VCaP (cell line): ENCODE data around the gene ANKRD40CL.
A peak's percentile ranks its signal among the peaks of the same experiment; 100 is the strongest.
"Not testable (repeated sequence)": the region's sequence is repeated elsewhere in the genome, so short reads cannot be mapped to it uniquely, and the experiment has no call there.

ENCODE experiments used
- H3K27ac ChIP-seq: fragments of 450-650 bp; 2 replicates; pipeline ENCODE4 v1.5.1; 2017
- TF ChIP-seq, protein P1 (sequence below): fragments of 450-650 bp; conservative IDR thresholded peaks from 2 replicates; pipeline ENCODE4 v1.5.1; 2017; ENCODE audit warnings: mild to moderate bottlenecking, moderate library complexity

The ANKRD40CL gene

DNA sequence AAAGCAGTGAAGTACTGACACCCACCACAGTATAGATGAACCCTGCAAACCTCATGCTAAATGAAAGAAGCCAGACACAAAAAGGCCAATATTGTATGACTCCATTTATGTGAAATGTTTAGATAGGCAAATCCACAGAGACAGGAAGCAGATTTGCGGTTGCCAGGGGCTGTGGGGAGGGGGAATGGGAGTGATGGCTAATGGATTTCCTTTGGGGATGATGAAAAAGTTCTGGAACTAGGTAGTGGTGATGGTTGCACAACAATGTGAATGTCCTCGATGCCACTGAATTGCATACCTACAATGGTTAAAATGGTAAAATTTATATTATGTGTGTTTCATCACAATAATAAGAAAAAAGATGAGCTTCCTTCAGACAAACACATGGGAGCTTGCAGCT is 39.7 kb upstream of the ANKRD40CL start:
- TF ChIP-seq, protein P1, sequence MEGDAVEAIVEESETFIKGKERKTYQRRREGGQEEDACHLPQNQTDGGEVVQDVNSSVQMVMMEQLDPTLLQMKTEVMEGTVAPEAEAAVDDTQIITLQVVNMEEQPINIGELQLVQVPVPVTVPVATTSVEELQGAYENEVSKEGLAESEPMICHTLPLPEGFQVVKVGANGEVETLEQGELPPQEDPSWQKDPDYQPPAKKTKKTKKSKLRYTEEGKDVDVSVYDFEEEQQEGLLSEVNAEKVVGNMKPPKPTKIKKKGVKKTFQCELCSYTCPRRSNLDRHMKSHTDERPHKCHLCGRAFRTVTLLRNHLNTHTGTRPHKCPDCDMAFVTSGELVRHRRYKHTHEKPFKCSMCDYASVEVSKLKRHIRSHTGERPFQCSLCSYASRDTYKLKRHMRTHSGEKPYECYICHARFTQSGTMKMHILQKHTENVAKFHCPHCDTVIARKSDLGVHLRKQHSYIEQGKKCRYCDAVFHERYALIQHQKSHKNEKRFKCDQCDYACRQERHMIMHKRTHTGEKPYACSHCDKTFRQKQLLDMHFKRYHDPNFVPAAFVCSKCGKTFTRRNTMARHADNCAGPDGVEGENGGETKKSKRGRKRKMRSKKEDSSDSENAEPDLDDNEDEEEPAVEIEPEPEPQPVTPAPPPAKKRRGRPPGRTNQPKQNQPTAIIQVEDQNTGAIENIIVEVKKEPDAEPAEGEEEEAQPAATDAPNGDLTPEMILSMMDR, result no peak
- no peak overlapping the region for H3K27ac ChIP-seq

DNA sequence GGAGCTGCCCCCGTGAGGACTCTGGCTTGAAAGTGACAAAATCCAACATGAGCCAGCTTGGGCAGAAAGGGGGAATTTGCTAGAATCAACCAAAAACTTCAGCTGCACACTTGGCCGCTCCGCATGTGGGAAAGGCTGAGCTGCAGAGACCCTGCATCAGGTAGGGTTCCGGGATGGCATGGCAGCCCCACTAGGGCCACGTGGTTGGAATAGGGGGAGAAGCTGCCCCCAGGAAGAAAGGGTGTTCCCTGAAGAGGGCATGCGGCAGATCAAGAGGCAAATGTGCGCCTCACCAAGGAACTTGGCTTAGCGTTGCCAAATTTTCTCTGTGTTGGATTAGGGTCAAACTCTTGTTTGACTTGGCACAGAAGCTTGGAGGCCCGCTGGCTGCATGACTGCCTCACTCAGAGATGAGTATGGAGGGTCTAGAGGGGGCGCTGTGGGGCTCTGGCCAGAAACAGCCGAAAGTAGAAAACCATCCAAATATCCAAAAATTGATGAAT is 38.9 kb upstream of the ANKRD40CL start:
- no peak overlapping the region for H3K27ac ChIP-seq

DNA sequence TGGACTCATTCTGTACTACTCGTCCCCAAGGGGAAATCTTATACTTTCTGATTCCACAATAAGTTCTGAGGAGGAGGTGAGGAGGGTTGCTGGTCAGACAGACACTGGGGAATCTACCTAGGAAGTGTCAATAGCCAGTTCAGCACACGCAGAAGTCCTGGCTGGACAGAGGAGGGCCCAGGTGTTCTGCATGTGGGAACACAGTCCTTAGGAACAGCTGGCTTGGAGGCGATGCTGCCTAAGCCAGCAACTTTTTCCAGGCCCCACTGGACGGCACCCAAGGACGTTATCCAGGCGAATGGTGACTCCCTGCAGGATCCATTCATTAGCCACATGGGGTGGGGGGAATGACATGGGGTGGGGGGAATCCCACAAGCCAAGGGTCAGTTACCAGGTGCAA is 38.2 kb upstream of the ANKRD40CL start:
- no peak overlapping the region for H3K27ac ChIP-seq
- TF ChIP-seq, protein P1, result no peak

More for the DNA sequence above, 38.9 kb upstream of the ANKRD40CL start:
- TF ChIP-seq, protein P1, result peak; percentile 30

DNA sequence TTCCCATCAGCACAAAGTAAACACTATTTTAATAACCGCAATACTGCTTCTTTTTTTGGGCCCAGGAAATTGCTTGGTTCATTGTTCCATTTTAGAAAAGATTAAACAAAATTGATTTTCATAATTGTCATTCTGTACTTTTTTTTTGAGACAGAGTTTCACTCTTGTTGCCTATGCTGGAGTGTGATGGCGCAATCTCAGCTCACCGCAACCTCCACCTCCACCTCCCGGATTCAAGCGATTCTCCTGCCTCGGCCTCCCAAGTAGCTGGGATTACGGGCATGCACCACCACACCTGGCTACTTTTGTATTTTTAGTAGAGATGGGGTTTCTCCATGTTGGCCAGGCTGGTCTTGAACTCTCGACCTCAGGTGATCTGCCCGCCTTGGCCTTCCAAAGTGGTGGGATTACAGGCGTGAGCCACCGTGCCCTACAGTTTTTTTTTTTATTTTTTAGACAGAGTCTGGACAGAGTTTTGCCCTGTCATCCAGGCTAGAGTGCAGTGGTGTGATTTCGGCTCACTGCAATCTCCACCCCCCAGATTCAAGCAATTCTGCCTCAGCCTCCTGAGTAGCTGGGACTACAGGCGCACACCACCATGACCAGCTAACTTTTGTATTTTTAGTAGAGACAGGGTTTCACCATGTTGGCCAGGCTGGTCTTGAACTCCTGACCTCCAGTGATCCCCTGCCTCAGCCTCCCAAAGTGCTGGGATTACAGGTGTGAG is 37.6 kb upstream of the ANKRD40CL start:
- not testable (repeated sequence) for H3K27ac ChIP-seq

DNA sequence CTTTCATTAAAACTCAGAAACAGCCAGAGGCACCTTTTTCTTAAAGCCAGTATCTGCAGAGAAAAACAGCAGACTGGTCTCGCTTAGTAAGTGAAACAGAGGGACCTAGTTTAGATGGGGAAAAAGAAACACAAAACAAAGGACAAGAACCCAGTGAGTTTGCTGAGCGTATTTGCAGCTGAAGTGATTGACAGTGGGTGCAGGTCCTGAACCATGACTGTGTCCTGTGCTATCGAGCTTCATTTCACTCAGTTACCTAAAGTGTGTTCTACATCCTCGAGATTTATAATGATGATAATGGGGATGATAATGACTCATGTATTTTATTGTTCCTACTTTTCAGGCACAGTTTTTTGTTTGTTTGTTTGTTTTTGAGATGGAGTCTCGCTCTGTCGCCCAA is 36.4 kb upstream of the ANKRD40CL start:
- TF ChIP-seq, protein P1, result no peak
- H3K27ac ChIP-seq, result peak overlapping the region; percentile 20; the same call in 1 of the 2 replicates

DNA sequence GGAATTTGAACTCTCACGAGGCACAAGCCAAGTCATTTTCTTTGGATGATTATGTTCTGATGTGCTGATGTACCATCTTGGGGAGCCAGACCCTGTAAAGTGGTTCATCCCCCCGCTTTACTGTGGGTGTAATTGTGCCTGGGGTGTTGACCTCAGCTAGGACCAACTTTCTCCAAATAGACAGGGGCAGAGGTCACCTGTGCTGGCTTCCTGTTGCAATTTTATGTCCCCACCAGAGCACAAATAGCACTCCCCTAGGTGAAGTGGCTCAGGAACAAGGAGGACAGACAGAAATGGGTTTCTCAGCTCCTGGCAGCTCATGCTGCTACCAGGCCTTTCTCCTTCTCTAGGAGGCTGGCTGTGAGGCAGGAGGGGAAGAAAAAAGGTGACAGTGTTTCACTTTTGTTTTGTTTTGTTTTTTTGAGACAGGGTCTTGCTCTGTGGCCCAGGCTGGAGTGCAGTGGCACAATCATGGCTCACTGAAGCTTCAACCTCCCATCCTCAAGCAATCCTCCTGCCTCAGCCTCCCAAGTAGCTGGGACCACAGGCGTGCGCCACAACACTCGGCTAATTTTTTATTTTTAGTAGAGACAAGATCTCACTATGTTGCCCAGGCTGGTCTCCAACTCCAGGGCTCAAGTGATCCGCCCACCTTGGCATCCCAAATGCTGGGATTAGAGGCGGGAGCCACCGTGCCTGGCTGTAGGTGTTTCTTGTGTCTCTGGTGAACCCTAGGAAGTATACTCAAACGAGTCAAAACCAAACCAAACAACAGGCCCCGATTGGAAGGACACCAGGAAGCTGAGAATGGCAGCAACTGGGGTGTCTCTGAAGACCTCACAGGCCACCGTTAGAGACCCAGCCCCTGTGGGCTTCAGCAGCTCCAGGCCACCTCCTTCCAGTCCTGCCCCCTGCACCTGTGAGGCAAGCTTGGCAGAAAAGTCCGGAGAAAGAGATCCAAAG is 35.6 kb upstream of the ANKRD40CL start:
- H3K27ac ChIP-seq, result peak overlapping the region; percentile 20; the same call in 1 of the 2 replicates
- TF ChIP-seq, protein P1, result no peak

DNA sequence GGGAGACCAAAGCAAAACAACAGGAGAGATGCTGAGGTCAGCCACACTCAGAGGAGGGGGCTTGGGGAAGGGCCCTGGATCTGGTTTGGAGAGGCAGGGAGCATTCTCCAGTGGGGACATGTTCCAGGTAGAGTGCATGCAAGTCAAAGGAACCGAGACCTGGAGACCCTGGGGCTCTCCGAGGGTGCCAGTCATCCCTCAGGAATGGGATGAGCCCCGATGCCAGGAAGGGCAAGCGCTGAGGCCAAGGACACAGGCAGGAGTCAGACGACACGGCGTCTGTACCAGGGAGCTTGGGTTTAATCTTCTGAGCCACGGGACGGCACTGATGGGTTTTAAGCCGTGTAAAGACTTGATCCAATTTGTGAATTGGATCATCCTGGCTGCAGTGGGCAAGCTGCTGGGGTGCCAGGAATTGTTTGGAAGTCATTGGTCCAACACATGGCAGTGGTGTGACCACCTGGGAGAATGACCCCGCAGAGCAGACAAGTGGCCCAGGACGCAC is 32.9 kb upstream of the ANKRD40CL start:
- TF ChIP-seq, protein P1, result no peak
- H3K27ac ChIP-seq, result no peak overlapping the region
